ENCODE data around the gene GATC.

The GATC gene

GRCh38 chr12:120497524-120498150 lies 51.4 kb downstream of the GATC start:
- no peak for DNase-seq (ENCODE audit: low read depth in 3 of 3)

- no peak for DNase-seq (ENCODE audit: low read depth in 3 of 3)
Measured at GRCh38 chr12:120498870-120499515, 52.7 kb downstream of the GATC start.

- DNase-seq (ENCODE audit: low read depth in 3 of 3) = no peak
Measured at GRCh38 chr12:120500581-120500980, 54.3 kb downstream of the GATC start.

- no peak for DNase-seq (ENCODE audit: low read depth in 3 of 3)
Measured at GRCh38 chr12:120504587-120504986, 58.3 kb downstream of the GATC start.

GRCh38 chr12:120508537-120508936 lies 62.3 kb downstream of the GATC start:
- DNase-seq (ENCODE audit: low read depth in 3 of 3) = no peak
